ENCODE data around the gene ANO9. TPM values are rescaled to one million over a fixed set of nuclear protein-coding genes. Genes with fewer than 3 reads are reported as not detected.

Gene ANO9
- total RNA-seq, 4 donors from 2014 or later = 0.59 to 8.2 (median 1.1) TPM

DNA sequence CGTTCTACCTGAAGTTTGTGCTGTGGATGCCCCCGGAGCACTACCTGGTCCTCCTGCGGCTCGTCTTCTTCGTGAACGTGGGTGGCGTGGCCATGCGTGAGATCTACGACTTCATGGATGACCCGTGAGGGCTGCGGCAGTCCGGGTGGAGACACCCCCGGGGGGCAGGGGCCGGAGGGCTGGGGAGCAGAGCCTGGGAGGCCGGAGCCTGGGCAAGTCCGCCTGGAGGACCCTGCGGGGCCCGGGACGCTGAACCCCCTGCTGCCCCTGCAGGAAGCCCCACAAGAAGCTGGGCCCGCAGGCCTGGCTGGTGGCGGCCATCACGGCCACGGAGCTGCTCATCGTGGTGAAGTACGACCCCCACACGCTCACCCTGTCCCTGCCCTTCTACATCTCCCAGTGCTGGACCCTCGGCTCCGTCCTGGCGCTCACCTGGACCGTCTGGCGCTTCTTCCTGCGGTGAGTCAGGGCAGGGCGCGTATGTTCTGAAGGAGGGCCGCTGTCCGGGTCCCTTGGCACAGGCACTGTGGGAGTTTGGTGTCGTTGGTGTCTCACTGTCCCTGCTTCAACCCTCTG is 47.9 kb upstream of the ANO9 start:
- no peaks in the 10 kb centered on the region for H3K36me3 ChIP-seq
- no peak overlapping the region for H3K4me3 ChIP-seq
- intact Hi-C loops (cut with DNase I; ENCODE audit: low total_unique reads) = no loop called here
- DNase-seq = no peak
- no peak overlapping the region for H3K27ac ChIP-seq
- H3K4me1 ChIP-seq = no peaks in the 10 kb centered on the region
- TF ChIP-seq, protein P1, sequence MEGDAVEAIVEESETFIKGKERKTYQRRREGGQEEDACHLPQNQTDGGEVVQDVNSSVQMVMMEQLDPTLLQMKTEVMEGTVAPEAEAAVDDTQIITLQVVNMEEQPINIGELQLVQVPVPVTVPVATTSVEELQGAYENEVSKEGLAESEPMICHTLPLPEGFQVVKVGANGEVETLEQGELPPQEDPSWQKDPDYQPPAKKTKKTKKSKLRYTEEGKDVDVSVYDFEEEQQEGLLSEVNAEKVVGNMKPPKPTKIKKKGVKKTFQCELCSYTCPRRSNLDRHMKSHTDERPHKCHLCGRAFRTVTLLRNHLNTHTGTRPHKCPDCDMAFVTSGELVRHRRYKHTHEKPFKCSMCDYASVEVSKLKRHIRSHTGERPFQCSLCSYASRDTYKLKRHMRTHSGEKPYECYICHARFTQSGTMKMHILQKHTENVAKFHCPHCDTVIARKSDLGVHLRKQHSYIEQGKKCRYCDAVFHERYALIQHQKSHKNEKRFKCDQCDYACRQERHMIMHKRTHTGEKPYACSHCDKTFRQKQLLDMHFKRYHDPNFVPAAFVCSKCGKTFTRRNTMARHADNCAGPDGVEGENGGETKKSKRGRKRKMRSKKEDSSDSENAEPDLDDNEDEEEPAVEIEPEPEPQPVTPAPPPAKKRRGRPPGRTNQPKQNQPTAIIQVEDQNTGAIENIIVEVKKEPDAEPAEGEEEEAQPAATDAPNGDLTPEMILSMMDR (IDR thresholded peaks at IDR 0.05) = no peak
- no peak for TF ChIP-seq POLR2A (IDR thresholded peaks at IDR 0.05)
- H3K9me3 ChIP-seq = no peaks in the 10 kb centered on the region
- no peaks in the 10 kb centered on the region for H3K27me3 ChIP-seq

DNA sequence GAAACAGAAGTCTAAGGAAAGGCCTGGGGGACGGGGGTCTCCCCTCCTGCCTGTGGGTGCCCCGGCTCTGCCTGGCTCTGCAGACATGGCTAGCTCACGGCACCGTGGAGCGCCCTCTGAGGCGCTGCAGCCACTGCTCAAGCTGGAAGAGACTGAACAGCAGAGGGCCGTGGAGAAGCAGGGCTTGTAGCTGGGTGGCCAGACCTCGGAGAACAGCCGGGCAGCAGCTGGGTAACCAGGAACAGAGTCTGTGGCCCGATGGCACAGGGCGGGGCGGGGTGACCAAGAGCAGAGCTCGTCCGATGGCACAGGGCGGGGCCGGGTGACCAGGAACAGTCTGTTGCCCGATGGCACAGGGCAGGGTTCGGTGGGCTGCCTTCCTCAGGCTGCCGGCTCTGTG is 47.2 kb upstream of the ANO9 start:
- no peak for DNase-seq
- Histone ChIP-seq H3K36me3 (no peaks in the 10 kb centered on the region), H3K9me3 (no peaks in the 10 kb centered on the region), H3K4me1 (no peaks in the 10 kb centered on the region), H3K27me3 (no peaks in the 10 kb centered on the region), H3K27ac (no peak overlapping the region), H3K4me3 (no peak overlapping the region)
- intact Hi-C loops (cut with DNase I; ENCODE audit: low total_unique reads) = no loop called here
- TF ChIP-seq, protein P1 (IDR thresholded peaks at IDR 0.05) = no peak
- TF ChIP-seq POLR2A (IDR thresholded peaks at IDR 0.05) = no peak

DNA sequence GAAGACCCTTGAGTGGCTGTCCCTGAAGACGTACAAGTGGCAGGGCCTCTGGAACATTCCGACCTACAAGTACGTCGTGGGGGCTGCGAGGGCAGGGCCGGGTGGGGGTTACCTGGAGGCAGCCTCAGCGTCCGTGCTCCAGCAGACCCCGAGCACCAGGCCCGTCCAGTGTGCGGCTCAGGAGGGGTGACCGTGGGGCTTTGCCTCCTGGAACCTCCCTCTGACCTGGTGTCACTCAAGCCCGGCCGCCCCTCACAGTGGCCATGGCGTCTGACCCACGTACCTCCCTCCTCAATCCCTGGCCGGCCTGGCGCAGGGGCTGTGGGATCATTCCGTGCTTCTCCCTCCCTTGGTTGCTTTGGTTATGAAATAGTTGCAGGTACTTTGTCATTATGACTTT is 46.8 kb upstream of the ANO9 start:
- TF ChIP-seq, protein P1 (IDR thresholded peaks at IDR 0.05) = no peak
- no peak for TF ChIP-seq POLR2A (IDR thresholded peaks at IDR 0.05)
- DNase-seq = no peak

DNA sequence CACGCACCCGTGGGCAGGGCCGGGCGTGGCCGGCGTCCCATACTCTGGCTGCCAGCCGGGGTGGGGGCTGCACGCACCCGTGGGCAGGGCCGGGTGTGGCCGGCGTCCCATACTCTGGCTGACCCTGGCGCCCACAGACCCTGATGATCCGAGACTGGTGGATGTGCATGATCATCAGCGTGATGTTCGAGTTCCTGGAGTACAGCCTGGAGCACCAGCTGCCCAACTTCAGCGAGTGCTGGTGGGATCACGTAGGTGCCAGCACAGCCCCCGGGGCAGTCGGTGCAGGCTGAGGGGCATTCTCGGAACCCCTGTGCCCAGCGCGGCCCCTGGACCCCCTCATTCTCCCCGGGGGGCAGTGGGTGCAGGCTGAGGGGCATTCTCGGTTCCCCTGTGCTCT is 46.3 kb upstream of the ANO9 start:
- Histone ChIP-seq H3K36me3 (no peaks in the 10 kb centered on the region), H3K4me1 (no peaks in the 10 kb centered on the region), H3K4me3 (no peak overlapping the region), H3K9me3 (no peaks in the 10 kb centered on the region), H3K27me3 (no peaks in the 10 kb centered on the region), H3K27ac (no peak overlapping the region)
- no peak for DNase-seq
- no peak for TF ChIP-seq POLR2A (IDR thresholded peaks at IDR 0.05)
- TF ChIP-seq, protein P1 (IDR thresholded peaks at IDR 0.05) = no peak
- intact Hi-C loops (cut with DNase I; ENCODE audit: low total_unique reads) = no loop called here

More for the DNA sequence above, 46.8 kb upstream of the ANO9 start:
- intact Hi-C loops (cut with DNase I; ENCODE audit: low total_unique reads) = no loop called here
- Histone ChIP-seq H3K4me3 (no peak overlapping the region), H3K27ac (no peak overlapping the region), H3K36me3 (no peaks in the 10 kb centered on the region), H3K4me1 (no peaks in the 10 kb centered on the region), H3K27me3 (no peaks in the 10 kb centered on the region), H3K9me3 (no peaks in the 10 kb centered on the region)

DNA sequence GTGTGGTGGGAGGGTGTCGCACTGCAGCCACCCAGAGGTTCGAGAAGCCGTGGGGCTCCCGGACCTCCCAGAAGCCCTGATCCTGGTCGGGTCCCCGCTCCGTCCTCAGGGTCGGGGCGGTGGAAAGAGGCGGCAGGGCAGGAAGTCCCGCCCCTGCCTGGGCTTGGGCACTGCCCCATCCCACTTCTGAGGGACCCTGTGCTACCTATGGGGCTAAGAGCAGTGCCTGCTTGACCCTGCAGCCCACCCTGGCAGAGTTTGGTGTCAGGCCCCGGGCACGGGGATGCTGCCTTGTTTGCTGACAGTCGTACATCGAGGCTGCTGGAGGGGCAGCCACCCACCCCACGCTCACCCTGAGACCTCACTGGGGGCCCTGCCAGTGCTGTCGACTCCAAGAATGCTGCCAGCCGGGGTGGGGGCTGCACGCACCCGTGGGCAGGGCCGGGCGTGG is 45.8 kb upstream of the ANO9 start:
- H3K4me3 ChIP-seq = no peak overlapping the region
- TF ChIP-seq, protein P1 (IDR thresholded peaks at IDR 0.05) = no peak
- no peak for TF ChIP-seq POLR2A (IDR thresholded peaks at IDR 0.05)
- intact Hi-C loops (cut with DNase I; ENCODE audit: low total_unique reads) = no loop called here
- H3K27me3 ChIP-seq = no peaks in the 10 kb centered on the region
- no peaks in the 10 kb centered on the region for H3K36me3 ChIP-seq
- no peak for DNase-seq
- H3K9me3 ChIP-seq = no peaks in the 10 kb centered on the region
- H3K4me1 ChIP-seq = no peaks in the 10 kb centered on the region
- no peak overlapping the region for H3K27ac ChIP-seq
